ENCODE results near the gene STOX1.
"Not testable (repeated sequence)": the region's sequence is repeated elsewhere in the genome, so short reads cannot be mapped to it uniquely, and the experiment has no call there.

The STOX1 gene

GRCh38 chr10:68857005-68857404, 29.7 kb downstream of the STOX1 start:
- H3K4me3 ChIP-seq (ENCODE audit: low read depth, low read length, poor library complexity, severe bottlenecking) = no peak overlapping the region
- H4K20me1 ChIP-seq (ENCODE audit: insufficient read depth, low read length) = no peaks in the 10 kb centered on the region
- no peaks in the 10 kb centered on the region for H3K36me3 ChIP-seq (ENCODE audit: insufficient read depth, low read length)
- no peaks in the 10 kb centered on the region for H3K9me2 ChIP-seq (ENCODE audit: low read depth, low read length)
- no peak overlapping the region for H3K4me2 ChIP-seq (ENCODE audit: low read length)
- H3K27ac ChIP-seq (ENCODE audit: low read depth, low read length, poor library complexity, severe bottlenecking) = no peak overlapping the region
- no peak for TF ChIP-seq EZH2 (IDR thresholded peaks at IDR 0.05; ENCODE audit: borderline replicate concordance, low read length)
- TF ChIP-seq CTCF (IDR thresholded peaks at IDR 0.05; ENCODE audit: low read length) = no peak
- no peaks in the 10 kb centered on the region for H3K4me1 ChIP-seq (ENCODE audit: insufficient read depth, low read length, severe bottlenecking)
- no peak overlapping the region for H2AFZ ChIP-seq (ENCODE audit: low read length)
- no peaks in the 10 kb centered on the region; the same call in 1 of the 2 replicates for H3K27me3 ChIP-seq (ENCODE audit: insufficient read depth, low read length)
- H3K9me3 ChIP-seq (ENCODE audit: low read length) = no peaks in the 10 kb centered on the region
- no peak overlapping the region for H3K9ac ChIP-seq (ENCODE audit: low read length)
- H3F3A ChIP-seq (ENCODE audit: insufficient read depth, low read length) = no peaks in the 10 kb centered on the region
- H3K79me2 ChIP-seq (ENCODE audit: insufficient read depth, low read length) = no peaks in the 10 kb centered on the region

GRCh38 chr10:68861253-68861652, 33.9 kb downstream of the STOX1 start:
- Histone ChIP-seq H3F3A (ENCODE audit: insufficient read depth, low read length) (no peaks in the 10 kb centered on the region), H3K9ac (ENCODE audit: low read length) (no peak overlapping the region), H3K4me1 (ENCODE audit: insufficient read depth, low read length, severe bottlenecking) (no peaks in the 10 kb centered on the region), H3K4me3 (ENCODE audit: low read depth, low read length, poor library complexity, severe bottlenecking) (no peak overlapping the region), H3K27me3 (ENCODE audit: insufficient read depth, low read length) (no peaks in the 10 kb centered on the region; the same call in 1 of the 2 replicates), H4K20me1 (ENCODE audit: insufficient read depth, low read length) (no peaks in the 10 kb centered on the region), H3K27ac (ENCODE audit: low read depth, low read length, poor library complexity, severe bottlenecking) (no peak overlapping the region), H3K79me2 (ENCODE audit: insufficient read depth, low read length) (no peaks in the 10 kb centered on the region), H3K36me3 (ENCODE audit: insufficient read depth, low read length) (no peaks in the 10 kb centered on the region), H3K4me2 (ENCODE audit: low read length) (no peak overlapping the region), H3K9me3 (ENCODE audit: low read length) (no peaks in the 10 kb centered on the region), H2AFZ (ENCODE audit: low read length) (no peak overlapping the region), H3K9me2 (ENCODE audit: low read depth, low read length) (no peaks in the 10 kb centered on the region)
- TF ChIP-seq EZH2 (IDR thresholded peaks at IDR 0.05; ENCODE audit: borderline replicate concordance, low read length) (no peak), CTCF (IDR thresholded peaks at IDR 0.05; ENCODE audit: low read length) (no peak)

GRCh38 chr10:68864611-68865010, 37.3 kb downstream of the STOX1 start:
- Histone ChIP-seq H3K4me3 (ENCODE audit: low read depth, low read length, poor library complexity, severe bottlenecking) (no peak overlapping the region), H3K9me2 (ENCODE audit: low read depth, low read length) (no peaks in the 10 kb centered on the region), H3K36me3 (ENCODE audit: insufficient read depth, low read length) (no peaks in the 10 kb centered on the region; the same call in 1 of the 2 replicates)

GRCh38 chr10:68868173-68868572, 40.8 kb downstream of the STOX1 start:
- H2AFZ ChIP-seq (ENCODE audit: low read length); H3K4me1 ChIP-seq (ENCODE audit: insufficient read depth, low read length, severe bottlenecking); H3K36me3 ChIP-seq (ENCODE audit: insufficient read depth, low read length); H3K79me2 ChIP-seq (ENCODE audit: insufficient read depth, low read length); H3K9me3 ChIP-seq (ENCODE audit: low read length); H4K20me1 ChIP-seq (ENCODE audit: insufficient read depth, low read length); H3K27ac ChIP-seq (ENCODE audit: low read depth, low read length, poor library complexity, severe bottlenecking); H3K9me2 ChIP-seq (ENCODE audit: low read depth, low read length); H3K9ac ChIP-seq (ENCODE audit: low read length); H3K27me3 ChIP-seq (ENCODE audit: insufficient read depth, low read length); H3K4me3 ChIP-seq (ENCODE audit: low read depth, low read length, poor library complexity, severe bottlenecking); H3K4me2 ChIP-seq (ENCODE audit: low read length); H3F3A ChIP-seq (ENCODE audit: insufficient read depth, low read length): not testable (repeated sequence)

More at GRCh38 chr10:68864611-68865010, 37.3 kb downstream of the STOX1 start:
- no peaks in the 10 kb centered on the region for H3K4me1 ChIP-seq (ENCODE audit: insufficient read depth, low read length, severe bottlenecking)
- no peaks in the 10 kb centered on the region for H4K20me1 ChIP-seq (ENCODE audit: insufficient read depth, low read length)
- no peaks in the 10 kb centered on the region for H3K79me2 ChIP-seq (ENCODE audit: insufficient read depth, low read length)
- H3K9me3 ChIP-seq (ENCODE audit: low read length) = no peaks in the 10 kb centered on the region
- H2AFZ ChIP-seq (ENCODE audit: low read length) = no peak overlapping the region
- no peaks in the 10 kb centered on the region for H3F3A ChIP-seq (ENCODE audit: insufficient read depth, low read length)
- no peak overlapping the region for H3K27ac ChIP-seq (ENCODE audit: low read depth, low read length, poor library complexity, severe bottlenecking)
- H3K4me2 ChIP-seq (ENCODE audit: low read length) = no peak overlapping the region
- no peaks in the 10 kb centered on the region for H3K27me3 ChIP-seq (ENCODE audit: insufficient read depth, low read length)
- TF ChIP-seq EZH2 (IDR thresholded peaks at IDR 0.05; ENCODE audit: borderline replicate concordance, low read length) (no peak), CTCF (IDR thresholded peaks at IDR 0.05; ENCODE audit: low read length) (no peak)
- H3K9ac ChIP-seq (ENCODE audit: low read length) = no peak overlapping the region
